Stimulated activated CD4-positive, alpha-beta T cell treated with anti-CD3 and anti-CD28 coated beads, Interleukin-15, amount 100 ng/mL, for 24 hours (primary cell): ENCODE data around the gene KRTAP9-8.
"Not testable (repeated sequence)": the region's sequence is repeated elsewhere in the genome, so short reads cannot be mapped to it uniquely, and the experiment has no call there.

ENCODE experiments used
- DNase-seq: peaks from one replicate; pipeline ENCODE4 v3.0.0-alpha.2; 2020

Gene KRTAP9-8

DNA sequence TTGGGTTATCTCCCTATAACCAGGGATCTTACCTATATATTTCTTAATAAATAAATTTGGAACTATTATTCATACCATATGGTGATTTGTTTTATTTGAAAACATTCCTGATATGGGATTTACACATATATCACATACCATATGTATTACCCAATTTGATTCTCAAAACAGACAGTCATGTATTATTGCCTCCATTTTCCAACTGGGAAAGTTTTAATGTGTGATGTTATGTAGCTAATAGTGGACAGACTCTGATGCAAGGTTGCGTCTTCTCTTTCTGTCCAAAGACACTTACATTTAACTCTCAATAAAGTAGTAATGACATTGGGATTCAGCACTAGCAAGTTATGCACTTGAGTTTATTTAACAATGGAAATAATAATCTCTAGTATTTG is 18.5 kb downstream of the KRTAP9-8 start:
- no peak for DNase-seq

DNA sequence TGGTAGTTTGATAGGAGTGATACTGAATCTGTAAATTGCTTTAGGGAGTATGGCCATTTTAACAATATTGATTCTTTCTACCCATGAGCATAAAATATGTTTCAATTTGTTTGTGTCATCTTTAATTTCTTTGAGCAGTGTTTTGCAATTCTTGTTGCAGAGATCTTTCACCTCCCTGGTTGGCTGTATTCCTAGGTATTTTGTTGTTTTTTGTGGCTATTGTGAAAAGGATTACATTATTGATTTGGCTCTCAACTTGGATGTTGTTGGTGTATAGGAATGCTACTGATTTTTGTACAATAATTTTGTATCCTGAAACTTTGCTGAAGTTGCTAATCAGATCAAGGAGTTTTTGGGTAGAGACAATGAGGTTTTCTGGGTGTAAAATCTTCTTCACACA is 20.6 kb downstream of the KRTAP9-8 start:
- no peak for DNase-seq

DNA sequence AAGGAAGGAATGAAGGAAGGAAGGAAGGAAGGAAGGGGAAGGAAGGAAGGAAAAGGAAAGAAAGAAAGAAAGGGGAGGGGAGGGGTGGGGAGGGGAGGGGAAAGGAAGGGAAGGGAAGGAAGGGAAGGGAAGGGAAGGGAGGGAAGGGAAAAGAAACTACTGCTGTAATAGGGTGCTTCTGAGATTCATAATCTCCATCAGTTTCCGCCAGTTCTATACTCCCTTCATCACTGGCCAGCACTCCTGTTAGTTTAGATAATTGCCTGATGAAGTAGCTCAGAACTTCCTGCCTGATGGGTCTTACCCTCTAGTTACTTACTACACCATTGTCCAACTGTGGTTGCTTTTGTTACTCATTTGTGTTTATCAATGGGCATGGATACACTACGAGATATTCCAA is 25.4 kb downstream of the KRTAP9-8 start:
- DNase-seq = no peak

DNA sequence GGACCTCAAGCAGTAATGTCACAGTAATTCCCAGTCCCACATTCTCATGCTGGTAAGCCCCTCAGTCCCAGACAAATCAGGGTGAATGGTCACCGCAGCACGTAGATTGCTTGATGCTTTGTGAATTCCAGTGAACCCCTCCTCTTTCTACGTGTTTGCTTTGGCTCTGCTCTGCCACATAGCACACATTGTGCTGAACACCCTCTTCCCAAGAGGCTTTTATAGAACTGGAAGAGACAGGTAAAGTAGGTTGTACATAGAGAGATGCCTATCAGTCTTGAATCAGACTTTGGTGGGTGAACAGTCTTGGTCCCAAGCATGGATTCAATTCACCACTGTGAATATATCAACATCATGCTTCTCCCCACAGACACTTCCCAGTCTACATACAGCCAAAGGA is 26.8 kb downstream of the KRTAP9-8 start:
- DNase-seq = no peak

DNA sequence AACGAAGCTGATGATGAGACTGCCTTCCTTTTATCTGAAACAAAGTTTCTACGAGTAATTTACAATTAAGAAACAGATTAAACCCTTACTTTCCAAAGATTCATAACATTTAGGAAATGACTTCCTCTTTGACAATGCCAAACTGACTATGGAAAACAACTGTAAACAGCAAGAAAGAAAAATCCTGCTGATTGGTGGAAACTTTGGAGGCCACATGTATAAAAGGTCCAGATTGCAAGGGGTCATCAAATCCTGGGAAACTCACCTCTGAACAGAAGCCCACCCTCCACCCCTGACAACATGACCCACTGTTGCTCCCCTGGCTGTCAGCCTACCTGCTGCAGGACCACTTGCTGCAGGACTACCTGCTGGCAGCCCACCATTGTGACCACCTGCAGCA is 27.3 kb downstream of the KRTAP9-8 start, which contains the start of gene KRTAP9-6:
KRTAP9-6 (plus strand) TSS at position 301 of the 400 bp plus-strand sequence; CDS start at position 301, 0 bp downstream.
- no peak for DNase-seq

DNA sequence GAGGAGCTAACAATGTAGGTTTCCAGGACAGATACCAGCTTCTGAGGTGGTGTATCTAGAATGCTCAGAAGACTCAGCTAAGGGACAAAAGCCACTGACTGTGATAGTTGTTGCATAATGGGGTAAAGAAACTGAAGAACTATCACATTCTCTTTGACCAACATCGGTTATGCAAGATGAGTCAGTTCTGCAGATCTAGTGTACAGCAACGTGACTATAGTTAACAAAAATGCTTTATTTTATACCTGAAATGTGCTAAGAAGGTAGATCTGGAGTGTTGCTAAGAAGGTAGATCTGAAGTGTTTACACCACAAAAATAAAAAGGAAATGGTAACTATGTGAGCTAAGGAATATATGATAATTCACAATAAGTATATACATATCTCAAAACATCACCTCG is 29.9 kb downstream of the KRTAP9-8 start:
- no peak for DNase-seq

DNA sequence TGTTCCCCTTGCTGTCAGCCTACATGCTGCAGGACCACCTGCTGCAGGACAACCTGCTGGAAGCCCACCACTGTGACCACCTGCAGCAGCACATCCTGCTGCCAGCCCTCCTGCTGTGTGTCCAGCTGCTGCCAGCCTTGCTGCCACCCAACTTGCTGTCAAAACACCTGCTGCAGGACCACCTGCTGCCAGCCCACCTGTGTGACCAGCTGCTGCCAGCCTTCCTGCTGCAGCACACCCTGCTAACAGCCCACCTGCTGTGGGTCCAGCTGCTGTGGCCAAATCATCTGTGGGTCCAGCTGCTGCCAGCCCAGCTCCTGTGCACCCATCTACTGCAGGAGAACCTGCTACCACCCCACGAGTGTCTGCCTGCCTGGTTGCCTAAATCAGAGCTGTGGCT is 33.5 kb downstream of the KRTAP9-8 start:
- DNase-seq = not testable (repeated sequence)

DNA sequence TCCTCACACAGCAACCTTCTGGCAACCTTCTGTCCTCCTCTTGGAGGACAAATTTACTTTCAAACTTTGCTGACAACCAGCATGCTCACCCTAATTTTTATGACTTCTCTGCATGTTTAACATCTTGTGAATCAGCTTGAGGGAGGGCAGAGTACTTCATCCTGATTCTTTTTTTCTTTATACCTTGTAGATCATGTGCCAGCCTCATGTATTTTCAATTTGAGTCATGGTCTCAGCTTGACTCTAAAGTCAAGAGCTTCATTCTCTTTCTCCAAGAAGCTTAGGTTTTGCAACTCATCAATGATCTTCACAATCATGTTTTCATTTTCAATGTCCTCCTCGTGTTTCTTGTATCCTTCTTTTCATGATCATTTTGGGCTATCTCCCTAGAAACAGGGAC is 34.1 kb downstream of the KRTAP9-8 start:
- no peak for DNase-seq

DNA sequence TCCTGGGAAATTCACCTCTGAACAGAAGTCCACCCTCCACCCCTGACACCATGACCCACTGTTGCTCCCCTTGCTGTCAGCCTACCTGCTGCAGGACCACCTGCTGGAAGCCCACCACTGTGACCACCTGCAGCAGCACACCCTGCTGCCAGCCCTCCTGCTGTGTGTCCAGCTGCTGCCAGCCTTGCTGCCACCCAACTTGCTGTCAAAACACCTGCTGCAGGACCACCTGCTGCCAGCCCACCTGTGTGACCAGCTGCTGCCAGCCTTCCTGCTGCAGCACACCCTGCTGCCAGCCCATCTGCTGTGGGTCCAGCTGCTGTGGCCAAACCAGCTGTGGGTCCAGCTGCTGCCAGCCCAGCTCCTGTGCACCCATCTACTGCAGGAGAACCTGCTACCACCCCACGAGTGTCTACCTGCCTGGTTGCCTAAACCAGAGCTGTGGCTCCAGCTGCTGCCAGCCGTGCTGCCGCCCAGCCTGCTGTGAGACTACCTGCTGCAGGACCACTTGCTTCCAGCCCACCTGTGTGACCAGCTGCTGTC is 37.9 kb downstream of the KRTAP9-8 start, which contains the start of gene KRTAP9-7:
KRTAP9-7 (plus strand) TSS at position 51 of the 543 bp plus-strand sequence; CDS start at position 51, 0 bp downstream.
- DNase-seq = not testable (repeated sequence)

DNA sequence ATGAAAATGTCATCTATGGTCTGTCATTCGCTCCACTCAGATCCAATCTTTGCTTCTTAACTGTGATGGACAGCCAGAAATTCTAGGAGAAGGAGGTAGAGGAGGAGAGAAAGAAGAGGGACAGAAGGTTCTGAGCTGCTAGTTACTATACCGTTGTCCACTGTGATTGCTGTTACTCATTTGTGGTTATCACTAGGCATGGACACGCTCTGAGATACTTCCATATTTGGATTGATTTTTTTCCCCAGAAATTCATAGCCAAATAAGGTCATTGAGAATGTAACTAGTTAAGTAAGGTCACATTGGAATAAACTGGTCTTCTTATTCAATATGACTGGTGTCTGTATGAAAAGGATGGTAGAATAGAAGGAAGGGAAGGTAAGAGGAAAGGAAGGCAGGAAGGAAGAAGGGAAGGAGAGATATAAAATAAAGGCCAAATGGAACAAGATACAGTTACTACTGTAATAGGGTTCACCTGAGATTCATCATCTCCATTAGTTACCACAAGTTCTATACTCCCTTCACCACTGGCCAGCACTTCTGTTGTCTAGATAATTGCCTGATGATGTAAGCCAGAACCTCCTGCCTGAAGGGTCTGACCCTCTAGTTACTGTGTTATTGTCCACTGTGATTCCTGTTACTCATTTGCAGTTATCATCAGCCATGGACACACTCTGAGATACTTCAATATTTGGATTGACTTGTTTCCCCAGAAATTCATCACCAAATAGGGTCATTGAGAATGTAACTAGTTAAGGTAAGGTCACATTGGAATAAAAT is 40.6 kb downstream of the KRTAP9-8 start:
- DNase-seq = no peak

DNA sequence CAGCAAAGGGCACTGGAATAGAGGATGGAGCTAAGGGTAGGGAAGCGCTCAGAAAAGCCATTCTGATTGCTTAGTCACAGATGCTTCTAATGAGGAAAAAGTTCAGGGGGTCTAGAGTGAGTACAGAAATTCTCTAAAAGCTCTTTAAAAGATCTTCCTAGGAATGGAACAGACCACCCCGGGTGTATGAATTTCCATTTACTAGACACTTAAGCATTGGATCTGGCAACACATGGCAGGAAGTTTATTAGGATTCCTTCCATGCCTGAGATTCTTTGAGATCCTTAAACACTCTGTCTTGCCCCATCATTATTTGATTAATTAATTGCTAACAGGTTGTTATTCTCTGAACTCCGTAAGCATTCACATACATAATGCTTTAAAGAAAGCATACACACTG is 46.2 kb downstream of the KRTAP9-8 start:
- DNase-seq = no peak

DNA sequence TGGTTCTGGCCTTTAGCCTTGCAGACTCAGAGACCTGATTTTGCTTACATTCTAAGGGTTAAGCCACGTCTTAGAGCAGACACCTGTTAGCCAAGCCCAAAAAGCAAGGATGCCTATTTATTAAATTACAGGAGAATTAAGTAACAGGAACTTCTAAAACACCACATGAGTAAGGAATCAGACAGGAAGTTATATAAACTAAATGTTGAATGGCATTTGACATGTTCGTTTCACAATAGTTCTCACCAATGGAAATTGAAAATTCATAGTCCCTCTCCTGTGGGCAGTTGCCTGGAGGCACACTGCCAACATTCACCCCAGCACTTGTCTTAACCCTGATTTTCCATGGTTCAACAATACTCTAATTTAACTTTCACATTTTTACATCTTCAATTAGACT is 46.7 kb downstream of the KRTAP9-8 start:
- no peak for DNase-seq

DNA sequence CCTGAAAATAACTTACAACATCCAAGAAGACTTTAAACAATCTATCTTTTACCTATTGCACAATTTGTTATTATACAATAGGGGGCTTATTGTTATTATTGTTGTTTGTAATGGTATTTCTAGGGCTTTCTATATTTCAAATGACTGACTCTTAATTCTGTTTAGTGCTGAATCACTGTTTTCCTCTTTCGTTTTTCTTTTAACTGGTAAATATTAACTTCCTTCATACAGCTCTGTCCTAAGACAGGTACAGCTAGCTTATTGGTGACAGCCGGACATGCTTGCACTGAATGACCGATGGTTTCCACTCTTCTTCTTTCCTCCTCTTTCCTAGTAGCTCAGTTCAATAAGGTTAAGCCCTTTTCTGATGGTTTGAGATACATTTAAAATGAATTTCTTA is 49.3 kb downstream of the KRTAP9-8 start:
- DNase-seq = no peak
